Measurements from ENCODE around the gene STK35.

Gene STK35

GRCh38 chr20:2108498-2108897 is 6.9 kb downstream of the STK35 start:
- no peak for DNase-seq

GRCh38 chr20:2108987-2109386 is 7.4 kb downstream of the STK35 start:
- no peak for DNase-seq

- DNase-seq = no peak
Observed at GRCh38 chr20:2109425-2110210, 8.0 kb downstream of the STK35 start.

GRCh38 chr20:2112910-2113309 is 11.3 kb downstream of the STK35 start:
- DNase-seq = no peak

- no peak for DNase-seq
Observed at GRCh38 chr20:2114127-2114959, 12.7 kb downstream of the STK35 start.

GRCh38 chr20:2114990-2115681 is 13.5 kb downstream of the STK35 start:
- DNase-seq = no peak

GRCh38 chr20:2116170-2116940 is 14.7 kb downstream of the STK35 start:
- DNase-seq = no peak

- no peak for DNase-seq
Observed at GRCh38 chr20:2118783-2119182, 17.2 kb downstream of the STK35 start.

GRCh38 chr20:2122936-2123335 is 21.3 kb downstream of the STK35 start:
- DNase-seq = no peak

GRCh38 chr20:2123720-2124119 is 22.1 kb downstream of the STK35 start:
- no peak for DNase-seq

- no peak for DNase-seq
Observed at GRCh38 chr20:2124564-2125213, 23.1 kb downstream of the STK35 start.

- DNase-seq = no peak
Observed at GRCh38 chr20:2125474-2126112, 24.0 kb downstream of the STK35 start.

- DNase-seq = no peak
Observed at GRCh38 chr20:2127238-2127637, 25.6 kb downstream of the STK35 start.

GRCh38 chr20:2128542-2128941 is 26.9 kb downstream of the STK35 start:
- DNase-seq = no peak

- DNase-seq = no peak
Observed at GRCh38 chr20:2130062-2130591, 28.5 kb downstream of the STK35 start.

GRCh38 chr20:2130683-2131082 is 29.1 kb downstream of the STK35 start:
- no peak for DNase-seq

GRCh38 chr20:2131366-2131765 is 29.7 kb downstream of the STK35 start:
- DNase-seq = no peak

- no peak for DNase-seq
Observed at GRCh38 chr20:2132461-2132901, 30.9 kb downstream of the STK35 start.

- no peak for DNase-seq
Observed at GRCh38 chr20:2133318-2134183, 31.9 kb downstream of the STK35 start.

- no peak for DNase-seq
Observed at GRCh38 chr20:2135013-2135412, 33.4 kb downstream of the STK35 start.

Data from NCI-H1105 treated with DMSO at 0.1 percent for 48 hours (cell line).